GM18873 (cell line): ENCODE measurements around the gene HLA-F.

Experiments used
- ATAC-seq: cut with Tn5 transposase; IDR thresholded peaks from one replicate; pipeline ENCODE4 v1.9.1; 2021; ENCODE audit warnings: mild to moderate bottlenecking, moderate library complexity, moderate number of reproducible peaks; ENCODE audit not compliant: unreplicated experiment, low FRiP score

The HLA-F gene

GRCh38 chr6:29723262-29723665 is at the start of gene HLA-F:
HLA-F (plus strand) TSS chr6:29723434; CDS start chr6:29723464, 30 bp downstream.
- ATAC-seq, result peak; percentile 79

- ATAC-seq, result no peak
These were observed 49.2 kb upstream of the HLA-F start for GRCh38 chr6:29674008-29674407.

GRCh38 chr6:29675561-29675960 is 47.7 kb upstream of the HLA-F start:
- no peak for ATAC-seq

- ATAC-seq, result no peak
These were observed 46.1 kb upstream of the HLA-F start for GRCh38 chr6:29676981-29677601.

GRCh38 chr6:29678114-29678513 is 45.1 kb upstream of the HLA-F start:
- no peak for ATAC-seq

GRCh38 chr6:29679962-29680361 is 43.3 kb upstream of the HLA-F start:
- no peak for ATAC-seq

GRCh38 chr6:29680416-29680815 is 42.8 kb upstream of the HLA-F start:
- no peak for ATAC-seq

GRCh38 chr6:29680904-29681303 is 42.3 kb upstream of the HLA-F start, which contains the start of gene ZFP57:
ZFP57 (minus strand) TSS chr6:29681152; CDS start chr6:29677003, 4,149 bp downstream.
- no peak for ATAC-seq

GRCh38 chr6:29681811-29682210 is 41.4 kb upstream of the HLA-F start:
- no peak for ATAC-seq

GRCh38 chr6:29685718-29686326 is 37.4 kb upstream of the HLA-F start:
- ATAC-seq, result no peak

GRCh38 chr6:29694637-29695036 is 28.6 kb upstream of the HLA-F start:
- no peak for ATAC-seq

- ATAC-seq, result no peak
These were observed 26.8 kb upstream of the HLA-F start for GRCh38 chr6:29696147-29697125.

- ATAC-seq, result no peak
These were observed 20.6 kb upstream of the HLA-F start for GRCh38 chr6:29702519-29703103.

GRCh38 chr6:29705389-29706231 is 17.6 kb upstream of the HLA-F start:
- no peak for ATAC-seq

- ATAC-seq, result no peak
These were observed 14.6 kb upstream of the HLA-F start for GRCh38 chr6:29708432-29709179.

GRCh38 chr6:29709188-29709587 is 14.0 kb upstream of the HLA-F start:
- no peak for ATAC-seq

GRCh38 chr6:29710281-29710941 is 12.8 kb upstream of the HLA-F start:
- ATAC-seq, result no peak

- no peak for ATAC-seq
These were observed 2.4 kb upstream of the HLA-F start for GRCh38 chr6:29720863-29721262.
